CMK (cell line): ENCODE results near the gene TNRC6B.
A peak's percentile ranks its signal among the peaks of the same experiment; 100 is the strongest.

Experiments
- DNase-seq: peaks from one replicate; pipeline ENCODE4 v3.0.0-alpha.2; 2010; ENCODE audit warnings: low read depth

The TNRC6B gene

GRCh38 chr22:40240686-40241085 is 63.0 kb downstream of the TNRC6B start:
- DNase-seq, result no peak

GRCh38 chr22:40241200-40241763 is 63.6 kb downstream of the TNRC6B start:
- DNase-seq, result no peak

- no peak for DNase-seq
Observed at GRCh38 chr22:40243891-40244290, 66.2 kb downstream of the TNRC6B start.

- DNase-seq, result no peak
Observed at GRCh38 chr22:40244586-40244985, 66.9 kb downstream of the TNRC6B start.

GRCh38 chr22:40247976-40248375 is 70.3 kb downstream of the TNRC6B start:
- no peak for DNase-seq

- no peak for DNase-seq
Observed at GRCh38 chr22:40249286-40249685, 71.6 kb downstream of the TNRC6B start.

GRCh38 chr22:40250608-40251007 is 72.9 kb downstream of the TNRC6B start:
- DNase-seq, result no peak

GRCh38 chr22:40251106-40251505 is 73.4 kb downstream of the TNRC6B start:
- DNase-seq, result no peak

- DNase-seq, result no peak
Observed at GRCh38 chr22:40252146-40252545, 74.4 kb downstream of the TNRC6B start.

GRCh38 chr22:40256516-40256915 is 78.8 kb downstream of the TNRC6B start:
- DNase-seq, result no peak

GRCh38 chr22:40258017-40258416 is 80.3 kb downstream of the TNRC6B start:
- DNase-seq, result no peak

- no peak for DNase-seq
Observed at GRCh38 chr22:40258501-40258915, 80.8 kb downstream of the TNRC6B start.

GRCh38 chr22:40261783-40262182 is 84.1 kb downstream of the TNRC6B start:
- DNase-seq, result no peak

- peak; percentile 74 for DNase-seq
Observed at GRCh38 chr22:40263191-40263590, 85.5 kb downstream of the TNRC6B start.

- DNase-seq, result peak; percentile 45
Observed at GRCh38 chr22:40265783-40266182, 88.1 kb downstream of the TNRC6B start.

GRCh38 chr22:40270031-40270430 is 92.3 kb downstream of the TNRC6B start:
- DNase-seq, result no peak

- DNase-seq, result no peak
Observed at GRCh38 chr22:40270748-40271373, 93.1 kb downstream of the TNRC6B start.

GRCh38 chr22:40271440-40271839 is 93.7 kb downstream of the TNRC6B start:
- no peak for DNase-seq

- DNase-seq, result no peak
Observed at GRCh38 chr22:40273319-40273718, 95.6 kb downstream of the TNRC6B start.

GRCh38 chr22:40276996-40277823 is 99.5 kb downstream of the TNRC6B start:
- no peak for DNase-seq

GRCh38 chr22:40279017-40279416 is 101.3 kb downstream of the TNRC6B start:
- DNase-seq, result no peak

GRCh38 chr22:40281717-40282116 is 104.0 kb downstream of the TNRC6B start:
- DNase-seq, result no peak

GRCh38 chr22:40285513-40285912 is 107.8 kb downstream of the TNRC6B start:
- DNase-seq, result no peak
